GM23338 (cell line): ENCODE measurements around the gene PLEKHA7.

Experiments used
- CREB1 ChIP-seq: fragments of 250-450 bp; sonication (Bioruptor Pico); IDR thresholded peaks from 2 replicates; pipeline ENCODE4 v1.5.0; 2020; ENCODE audit warnings: low read depth, mild to moderate bottlenecking, moderate library complexity
- CTCF ChIP-seq, 2 experiments: fragments of 200-600 bp in 1 of 2; sonication (generic) in 1 of 2; conservative IDR thresholded peaks; 2 replicates each; pipeline versions ENCODE4 v1.5.1 to v1.6.1; 2016 to 2017; ENCODE audit warnings: antibody characterized with exemption in 2 of 2, low read depth in 2 of 2, mild to moderate bottlenecking in 2 of 2, moderate library complexity in 1 of 2
- ETS1 ChIP-seq: IDR thresholded peaks from 2 replicates; pipeline ENCODE4 v1.6.1; 2016; ENCODE audit warnings: antibody characterized with exemption
- EZH2 ChIP-seq: fragments of 200-600 bp; sonication (generic); IDR thresholded peaks from one replicate; pipeline ENCODE4 v1.8.0; 2017; ENCODE audit warnings: antibody characterized with exemption, mild to moderate bottlenecking, low read depth; ENCODE audit not compliant: unreplicated experiment
- EZH2phosphoT487 ChIP-seq: fragments of 200-600 bp; sonication (generic); IDR thresholded peaks from one replicate; pipeline ENCODE4 v1.8.1; 2018; ENCODE audit warnings: antibody characterized with exemption; ENCODE audit not compliant: unreplicated experiment
- JUNB ChIP-seq: IDR thresholded peaks from one replicate; pipeline ENCODE4 v1.6.1; 2016; ENCODE audit warnings: antibody characterized with exemption; ENCODE audit not compliant: unreplicated experiment
- NANOG ChIP-seq: IDR thresholded peaks from 2 replicates; pipeline ENCODE4 v1.6.1; 2016; ENCODE audit warnings: antibody characterized with exemption, borderline replicate concordance
- POLR2AphosphoS5 ChIP-seq: IDR thresholded peaks from 2 replicates; pipeline ENCODE4 v1.6.1; 2016; ENCODE audit warnings: antibody characterized with exemption, low read depth
- REST ChIP-seq: IDR thresholded peaks from one replicate; pipeline ENCODE4 v1.6.1; 2018; ENCODE audit warnings: antibody characterized with exemption; ENCODE audit not compliant: unreplicated experiment
- STAT1 ChIP-seq: IDR thresholded peaks from one replicate; pipeline ENCODE4 v1.6.1; 2016; ENCODE audit warnings: antibody characterized with exemption; ENCODE audit not compliant: unreplicated experiment
- ZNF114 ChIP-seq: fragments of 250-450 bp; sonication (Bioruptor Pico); IDR thresholded peaks from 2 replicates; pipeline ENCODE4 v1.5.0; 2020; ENCODE audit warnings: mild to moderate bottlenecking, moderate library complexity
- ZNF331 ChIP-seq: fragments of 250-450 bp; sonication (Bioruptor Pico); IDR thresholded peaks from 2 replicates; pipeline ENCODE4 v1.5.0; 2020; ENCODE audit warnings: low read depth, mild to moderate bottlenecking, moderate library complexity

GRCh38 chr11:16779436-16779835 lies 234.8 kb downstream of the PLEKHA7 start:
- no peak for TF ChIP-seq CTCF (conservative IDR thresholded peaks at IDR 0.05; ENCODE audit: low read depth in 2 of 2)
- TF ChIP-seq EZH2phosphoT487, result no peak
- no peak for TF ChIP-seq POLR2AphosphoS5
- TF ChIP-seq EZH2, result no peak
- no peak for TF ChIP-seq ETS1
- no peak for TF ChIP-seq REST
- TF ChIP-seq NANOG, result no peak
- TF ChIP-seq ZNF331, result no peak
- TF ChIP-seq CREB1 (CRISPR knock-in tag), result no peak
- no peak for TF ChIP-seq JUNB
- no peak for TF ChIP-seq STAT1
- TF ChIP-seq ZNF114, result no peak
